Heart right ventricle (tissue), 16 donors: ENCODE data around the gene TBC1D2. TPM values are rescaled to one million over a fixed set of nuclear protein-coding genes. Genes with fewer than 3 reads are reported as not detected.

ENCODE experiments used
- ATAC-seq, 8 donors: fragments of 200-7000 bp; cut with Tn5 transposase; one replicate each; pipeline ENCODE4 v1.9.1; 2020; ENCODE audit warnings: mild to moderate bottlenecking in 8 of 8, moderate library complexity in 8 of 8, moderate number of reproducible peaks in 1 of 8
- DNase-seq, 2 donors: peaks; one replicate each; pipeline ENCODE4 v3.0.0-alpha.2; 2020
- H3K27ac ChIP-seq, 10 donors: fragments of 200-600 bp; sonication (generic) in 2 of 10; one replicate each; pipeline versions ENCODE4 v1.5.0 to v1.8.0; 2020 to 2022; ENCODE audit warnings: mild to moderate bottlenecking in 3 of 10
- H3K27me3 ChIP-seq, 7 donors: fragments of 200-600 bp; one replicate each; pipeline ENCODE4 v1.8.0; 2021 to 2022; ENCODE audit warnings: mild to moderate bottlenecking in 2 of 7
- H3K36me3 ChIP-seq, 9 donors: fragments of 200-600 bp; sonication (generic) in 1 of 9; one replicate each; pipeline versions ENCODE4 v1.5.0 to v1.8.0; 2020 to 2022; ENCODE audit warnings: mild to moderate bottlenecking in 2 of 9
- H3K4me1 ChIP-seq, 9 donors: fragments of 200-600 bp; sonication (generic) in 1 of 9; one replicate each; pipeline versions ENCODE4 v1.5.0 to v1.8.0; 2020 to 2022; ENCODE audit warnings: mild to moderate bottlenecking in 4 of 9
- H3K4me3 ChIP-seq, 10 donors: fragments of 200-600 bp; sonication (generic) in 2 of 10; one replicate each; pipeline versions ENCODE4 v1.5.0 to v1.8.0; 2020 to 2022; ENCODE audit warnings: mild to moderate bottlenecking in 7 of 10, moderate library complexity in 2 of 10
- H3K9me3 ChIP-seq, 11 donors: fragments of 200-600 bp in 10 of 11; sonication (generic) in 2 of 11; one replicate each; pipeline versions ENCODE4 v1.5.0 to v1.8.0; 2013 to 2022; ENCODE audit warnings: mild to moderate bottlenecking in 2 of 11, control low read depth in 1 of 11, moderate library complexity in 1 of 11
- WGBS, 2 donors: extraction: QIAGEN DNeasy Blood & Tissue Kit; methylation state at CpG; one replicate each; pipeline ENCODE4 v1.1.7; 2013; ENCODE audit warnings: inconsistent platforms in 1 of 2; 5-methylcytosine and 5-hydroxymethylcytosine counted together
- intact Hi-C, 10 donors: fragments of 100-400 bp; cut with DNase I; formaldehyde crosslinking; loops; one replicate each; pipeline versions ENCODE4 v1.11.1 to v1.14.2; 2022
- polyA plus RNA-seq, 2 donors: library from polyadenylated mRNA; stranded (reverse); fragments of 200-250 nt; gene quantifications; one replicate each; pipeline ENCODE4 v1.2.3, GENCODE V29; 2013
- total RNA-seq, 10 donors: library from RNA; stranded (reverse); fragmentation: NEBNext Ultra II Directional in 3 of 10; extraction: Animal tissue kit (Norgen Biotek cat#: 25700) in 3 of 10; gene quantifications; one replicate each; pipeline versions ENCODE4 v1.2.1 to v1.2.4, GENCODE V29; 2021 to 2023
- TF ChIP-seq, protein P1 (sequence below), 9 donors: fragments of 200-600 bp; sonication (generic) in 2 of 9; IDR thresholded peaks; one replicate each; pipeline versions ENCODE4 v1.5.0 to v1.8.0; 2021 to 2022; ENCODE audit warnings: antibody characterized with exemption in 9 of 9, mild to moderate bottlenecking in 5 of 9, moderate library complexity in 1 of 9
- donor health status: Arrhythmogenic right ventricular cardiomyopathy.
- donor health status: ischemic (EF 13 %, LVEDD 7.1; RV severe dilation, severe dysfunction).
- donor health status: healthy with polysubstance abuse.
- donor health status: DM: no; HTN: yes; CAD: no.
- donor health status: DM: no; HTN: no; CAD: no.
- donor health status: ischemic (EF 25% LVEDD 6.9; RV normal size, moderate dysfunction).
- donor health status: ischemic (EF 25% LVEDD 5.7; RV mildly dilated, moderate dysfunction).
- donor health status: healthy.
- donor health status: DM: yes; HTN: yes; CAD: no.
- donor health status: Ischemic cardiomyopathy.
- donor health status: ischemic (EF 35%, LVEDD 5.7; RV mildly dilated, moderate dysfunction).
- donor health status: nonischemic (EF 11% LVEDD 7.7; RV severe dilation, severe dysfunction).
- donor health status: DM: yes; HTN: yes; CAD: no.
- donor health status: PGD.
- donor health status: ischemic (EF 29% LVEDD 5.4; RV normal size, mild dysfunction).
- donor health status: nonischemic (EF 23%, LVEDD 6.1; RV moderate dilation, normal function).

The TBC1D2 gene
- total and polyA plus RNA-seq, 12 donors = 0.49 to 4.3 (median 1.9) TPM

DNA sequence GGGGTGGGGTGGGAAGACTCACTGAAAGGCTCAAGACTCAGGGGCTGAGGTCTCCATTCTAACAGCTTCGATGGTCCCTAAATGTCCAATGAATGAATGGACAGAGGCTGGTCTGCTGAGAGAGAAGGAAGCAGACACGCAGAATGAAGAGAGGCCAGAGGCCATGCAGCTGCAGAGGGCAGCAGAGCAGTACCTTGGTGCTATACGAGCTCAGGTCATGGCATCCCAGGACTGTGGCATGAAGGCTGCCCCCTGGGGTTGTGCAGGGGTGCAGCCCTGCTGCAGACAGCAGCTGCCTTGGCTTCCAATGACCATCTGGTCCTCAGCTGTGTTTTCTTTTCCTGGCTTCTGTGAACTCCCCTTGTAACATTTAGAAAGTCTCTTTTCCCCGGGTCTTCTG, 47.8 kb downstream of the TBC1D2 start:
- H3K36me3 ChIP-seq = peaks cover 0 to 71% (median 0%) of the 10 kb centered on the region in 9 donors
- WGBS, 2 donors = 78 to 90% methylated on average over 4 of the region's 4 CpGs
- intact Hi-C loops = loop anchor here in 7 of 10 donors (2.0 to 10.0 kb wide), 5 partner anchors 53 to 283 kb away; partner anchors contain the start of gene TRMO (in 1 of the 7)
- no peaks in the 10 kb centered on the region for H3K9me3 ChIP-seq
- H3K4me1 ChIP-seq = peaks cover 0 to 7% (median 0%) of the 10 kb centered on the region in 9 donors
- no peaks in the 10 kb centered on the region for H3K27me3 ChIP-seq
- ATAC-seq = no peak
- no peak for DNase-seq
- H3K27ac ChIP-seq = no peak overlapping the region
- H3K4me3 ChIP-seq = no peak overlapping the region
- TF ChIP-seq, protein P1, sequence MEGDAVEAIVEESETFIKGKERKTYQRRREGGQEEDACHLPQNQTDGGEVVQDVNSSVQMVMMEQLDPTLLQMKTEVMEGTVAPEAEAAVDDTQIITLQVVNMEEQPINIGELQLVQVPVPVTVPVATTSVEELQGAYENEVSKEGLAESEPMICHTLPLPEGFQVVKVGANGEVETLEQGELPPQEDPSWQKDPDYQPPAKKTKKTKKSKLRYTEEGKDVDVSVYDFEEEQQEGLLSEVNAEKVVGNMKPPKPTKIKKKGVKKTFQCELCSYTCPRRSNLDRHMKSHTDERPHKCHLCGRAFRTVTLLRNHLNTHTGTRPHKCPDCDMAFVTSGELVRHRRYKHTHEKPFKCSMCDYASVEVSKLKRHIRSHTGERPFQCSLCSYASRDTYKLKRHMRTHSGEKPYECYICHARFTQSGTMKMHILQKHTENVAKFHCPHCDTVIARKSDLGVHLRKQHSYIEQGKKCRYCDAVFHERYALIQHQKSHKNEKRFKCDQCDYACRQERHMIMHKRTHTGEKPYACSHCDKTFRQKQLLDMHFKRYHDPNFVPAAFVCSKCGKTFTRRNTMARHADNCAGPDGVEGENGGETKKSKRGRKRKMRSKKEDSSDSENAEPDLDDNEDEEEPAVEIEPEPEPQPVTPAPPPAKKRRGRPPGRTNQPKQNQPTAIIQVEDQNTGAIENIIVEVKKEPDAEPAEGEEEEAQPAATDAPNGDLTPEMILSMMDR (IDR thresholded peaks at IDR 0.05) = no peak

DNA sequence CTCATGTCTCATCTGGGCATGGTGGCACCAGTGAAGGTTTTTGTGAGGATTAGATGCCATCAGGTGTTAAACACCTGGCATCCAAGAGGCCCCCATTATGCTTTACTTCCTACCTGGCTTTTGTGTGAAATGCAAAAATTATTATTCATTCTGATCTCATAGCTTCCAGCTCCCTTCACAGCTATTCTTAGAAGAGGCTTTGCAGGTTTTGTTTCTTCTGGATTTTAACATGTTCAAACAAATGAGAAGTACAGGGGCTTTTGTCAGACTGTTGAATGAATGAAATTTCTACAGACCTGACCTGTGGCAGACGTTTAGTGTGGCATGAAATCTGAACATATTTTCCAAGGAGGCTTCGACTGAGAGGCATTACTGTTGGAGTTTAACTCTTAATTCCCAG, 48.7 kb downstream of the TBC1D2 start:
- intact Hi-C loops = loop anchor here in 7 of 10 donors (2.0 to 10.0 kb wide), 5 partner anchors 54 to 282 kb away; partner anchors contain the start of gene TRMO (in 1 of the 7)
- no peak overlapping the region for H3K4me3 ChIP-seq
- no peaks in the 10 kb centered on the region for H3K27me3 ChIP-seq
- peaks cover 0 to 66% (median 0%) of the 10 kb centered on the region in 9 donors for H3K36me3 ChIP-seq
- no peaks in the 10 kb centered on the region for H3K9me3 ChIP-seq
- 37 to 59% methylated on average over 2 of the region's 2 CpGs for WGBS, 2 donors
- no peak for DNase-seq
- no peak overlapping the region for H3K27ac ChIP-seq
- TF ChIP-seq, protein P1 (IDR thresholded peaks at IDR 0.05) = no peak
- H3K4me1 ChIP-seq = peaks cover 0 to 7% (median 0%) of the 10 kb centered on the region in 9 donors
- ATAC-seq = no peak

DNA sequence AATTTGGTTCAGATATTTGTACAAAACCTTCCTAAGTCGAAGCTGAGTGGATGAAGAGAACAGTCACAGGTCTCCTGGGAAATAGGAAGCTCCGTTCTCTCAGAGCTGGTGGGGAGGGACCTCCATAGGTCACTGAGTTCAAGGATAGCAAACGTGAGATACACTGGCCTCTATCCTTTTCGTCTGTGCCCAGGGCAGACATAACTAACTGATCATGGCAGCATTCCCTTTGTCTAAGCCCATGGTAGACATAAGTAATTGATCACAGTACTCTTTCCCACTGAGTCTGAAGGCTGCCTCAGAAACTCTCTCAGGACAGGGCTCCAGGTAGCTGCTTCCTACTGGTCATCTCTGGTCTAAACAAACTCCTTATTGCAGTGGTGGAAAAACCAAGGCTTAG, 50.8 kb downstream of the TBC1D2 start:
- Histone ChIP-seq H3K27me3 (no peaks in the 10 kb centered on the region), H3K27ac (no peak overlapping the region), H3K4me3 (no peak overlapping the region), H3K9me3 (no peaks in the 10 kb centered on the region), H3K36me3 (peaks cover 0 to 62% (median 0%) of the 10 kb centered on the region in 9 donors), H3K4me1 (peaks cover 0 to 7% (median 0%) of the 10 kb centered on the region in 9 donors)
- WGBS, 2 donors = 62 to 67% methylated on average over 4 of the region's 4 CpGs
- intact Hi-C loops = loop anchor here in 8 of 10 donors (1.0 to 10.0 kb wide), 5 partner anchors 58 to 280 kb away; partner anchors contain the start of gene TRMO (in 1 of the 8)
- ATAC-seq (no peak), DNase-seq (no peak)
- TF ChIP-seq, protein P1 (IDR thresholded peaks at IDR 0.05) = no peak

DNA sequence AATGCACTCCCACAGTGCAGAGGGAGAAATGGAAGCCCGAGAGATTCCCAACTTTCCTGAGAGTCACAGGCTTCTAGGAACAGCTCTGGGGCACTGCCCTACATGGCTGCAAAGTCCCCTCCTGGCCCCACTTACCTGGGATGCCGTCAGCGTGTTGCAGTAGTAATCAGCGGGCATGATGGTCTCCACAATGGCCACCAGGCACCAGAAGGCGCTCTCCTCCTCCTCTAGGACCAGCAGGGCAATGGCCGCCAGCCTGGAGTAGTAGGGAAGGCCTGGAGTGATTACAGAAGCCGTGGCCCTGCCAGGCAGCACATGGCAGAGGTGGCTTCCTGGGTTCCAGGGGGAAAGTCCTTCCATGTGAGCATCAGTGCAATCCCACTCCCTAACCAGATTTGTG, 52.3 kb downstream of the TBC1D2 start:
- Histone ChIP-seq H3K27me3 (no peaks in the 10 kb centered on the region), H3K9me3 (no peaks in the 10 kb centered on the region), H3K4me1 (peaks cover 0 to 7% (median 0%) of the 10 kb centered on the region in 9 donors), H3K36me3 (peaks cover 0 to 65% (median 0%) of the 10 kb centered on the region in 9 donors), H3K27ac (no peak overlapping the region), H3K4me3 (no peak overlapping the region)
- TF ChIP-seq, protein P1 (IDR thresholded peaks at IDR 0.05) = no peak
- intact Hi-C loops = loop anchor here in 4 of 10 donors (10.0 kb wide), 2 partner anchors 128 to 278 kb away; partner anchors contain the start of gene TRMO (in 1 of the 4)
- ATAC-seq (no peak), DNase-seq (no peak)
- 79 to 86% methylated on average over 7 of the region's 7 CpGs for WGBS, 2 donors
